Measurements from ENCODE around the gene FBL.

DNA sequence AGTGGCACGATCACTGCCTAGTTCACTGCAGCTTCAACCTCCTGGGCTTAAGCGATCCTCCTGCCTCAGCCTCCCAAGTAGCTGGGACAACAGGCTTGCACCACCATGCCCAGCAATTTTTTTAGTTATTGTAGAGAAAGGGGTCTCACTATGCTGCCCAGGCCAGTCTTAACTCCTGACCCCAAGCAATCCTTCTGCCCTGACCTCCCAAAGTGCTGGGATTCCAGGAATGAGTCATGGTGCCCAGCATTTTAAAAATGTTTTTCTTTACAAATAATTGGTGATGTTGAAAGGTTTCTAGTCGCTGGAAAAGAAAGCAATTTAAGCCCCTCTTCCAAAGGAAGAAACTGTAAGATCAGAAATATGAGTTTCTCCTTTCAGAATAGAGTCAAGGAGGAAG is 31.6 kb downstream of the FBL start:
- TF ChIP-seq ZNF331 (CRISPR knock-in tag; IDR thresholded peaks at IDR 0.05), result no peak
- TF ChIP-seq, protein P1, sequence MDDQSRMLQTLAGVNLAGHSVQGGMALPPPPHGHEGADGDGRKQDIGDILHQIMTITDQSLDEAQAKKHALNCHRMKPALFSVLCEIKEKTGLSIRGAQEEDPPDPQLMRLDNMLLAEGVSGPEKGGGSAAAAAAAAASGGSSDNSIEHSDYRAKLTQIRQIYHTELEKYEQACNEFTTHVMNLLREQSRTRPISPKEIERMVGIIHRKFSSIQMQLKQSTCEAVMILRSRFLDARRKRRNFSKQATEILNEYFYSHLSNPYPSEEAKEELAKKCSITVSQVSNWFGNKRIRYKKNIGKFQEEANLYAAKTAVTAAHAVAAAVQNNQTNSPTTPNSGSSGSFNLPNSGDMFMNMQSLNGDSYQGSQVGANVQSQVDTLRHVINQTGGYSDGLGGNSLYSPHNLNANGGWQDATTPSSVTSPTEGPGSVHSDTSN (CRISPR knock-in tag; IDR thresholded peaks at IDR 0.05; ENCODE audit: borderline replicate concordance), result no peak
- TF ChIP-seq CEBPB (IDR thresholded peaks at IDR 0.05; ENCODE audit: borderline replicate concordance, low read depth, low read length), result no peak
- TF ChIP-seq ZNF225 (CRISPR knock-in tag; IDR thresholded peaks at IDR 0.05), result no peak
- no peak for TF ChIP-seq EZH2 (conservative IDR thresholded peaks at IDR 0.05; ENCODE audit: low read depth, low read length)
- TF ChIP-seq SIN3A (IDR thresholded peaks at IDR 0.05; ENCODE audit: borderline replicate concordance, low read depth, low read length), result no peak
